ENCODE data around the gene DEPDC4.

GRCh38 chr12:100221523-100221922 lies 45.4 kb downstream of the DEPDC4 start:
- TF ChIP-seq CTCF (IDR thresholded peaks at IDR 0.05) (no peak), POLR2AphosphoS5 (IDR thresholded peaks at IDR 0.05) (no peak), POLR2A (IDR thresholded peaks at IDR 0.05) (no peak), EP300 (IDR thresholded peaks at IDR 0.05) (no peak)

Measured in gastroesophageal sphincter (tissue), 3 donors.